Ramos (cell line): ENCODE data around the gene RPRD2.

Source experiments
- in situ Hi-C: fragments of 300-500 bp; cut with MboI; formaldehyde crosslinking; loops from one replicate; pipeline ENCODE4 v1.14.3; 2022; ENCODE audit warnings: low sequenced_read_pairs; ENCODE audit not compliant: unreplicated experiment

Gene RPRD2

GRCh38 chr1:150511985-150512660, 148.2 kb downstream of the RPRD2 start:
- in situ Hi-C loops, result no loop called here

- in situ Hi-C loops, result no loop called here
These were observed 148.9 kb downstream of the RPRD2 start for GRCh38 chr1:150512846-150513245.

GRCh38 chr1:150513351-150513791, 149.4 kb downstream of the RPRD2 start:
- in situ Hi-C loops, result no loop called here

GRCh38 chr1:150514260-150514659, 150.3 kb downstream of the RPRD2 start:
- in situ Hi-C loops, result no loop called here

- in situ Hi-C loops, result no loop called here
These were observed 151.0 kb downstream of the RPRD2 start for GRCh38 chr1:150514913-150515327.

- in situ Hi-C loops, result no loop called here
These were observed 151.5 kb downstream of the RPRD2 start, which contains the start of gene FALEC for GRCh38 chr1:150515328-150516049. Gene FALEC (plus strand): TSS chr1:150515752.

GRCh38 chr1:150516050-150516591, 152.2 kb downstream of the RPRD2 start:
- in situ Hi-C loops, result no loop called here

- in situ Hi-C loops, result no loop called here
These were observed 152.7 kb downstream of the RPRD2 start for GRCh38 chr1:150516616-150517015.

- in situ Hi-C loops, result no loop called here
These were observed 157.4 kb downstream of the RPRD2 start for GRCh38 chr1:150521196-150521968.

GRCh38 chr1:150525348-150525747, 161.4 kb downstream of the RPRD2 start:
- in situ Hi-C loops, result no loop called here
